H9 (cell line): ENCODE results near the gene OLFM1. TPM values are rescaled to one million over a fixed set of nuclear protein-coding genes. Genes with fewer than 3 reads are reported as not detected.

Experiments
- DNase-seq: peaks from one replicate; pipeline ENCODE4 v3.0.0-alpha.2; 2017
- H2AFZ ChIP-seq: one replicate; pipeline ENCODE4 v1.6.1; 2013; ENCODE audit warnings: mild to moderate bottlenecking, low read length, control low read depth, moderate library complexity
- H2AK5ac ChIP-seq: 2 replicates; pipeline ENCODE4 v1.6.1; 2013; ENCODE audit warnings: low read length, control low read depth, mixed read lengths; ENCODE audit not compliant: insufficient read length
- H2BK120ac ChIP-seq: one replicate; pipeline ENCODE4 v1.6.1; 2013; ENCODE audit warnings: low read depth, mild to moderate bottlenecking, low read length, control low read depth, inconsistent platforms; ENCODE audit not compliant: poor library complexity, severe bottlenecking
- H2BK12ac ChIP-seq: 2 replicates; pipeline ENCODE4 v1.6.1; 2013; ENCODE audit warnings: low read length, control low read depth, mixed read lengths, low read depth; ENCODE audit not compliant: insufficient read length
- H2BK15ac ChIP-seq: 2 replicates; pipeline ENCODE4 v1.6.1; 2013; ENCODE audit warnings: low read depth, low read length, control low read depth
- H2BK20ac ChIP-seq: one replicate; pipeline ENCODE4 v1.6.1; 2013; ENCODE audit warnings: low read depth, mild to moderate bottlenecking, low read length, control low read depth, inconsistent platforms; ENCODE audit not compliant: poor library complexity, severe bottlenecking
- H2BK5ac ChIP-seq: 2 replicates; pipeline ENCODE4 v1.6.1; 2013; ENCODE audit warnings: low read length, control low read depth, mixed read lengths; ENCODE audit not compliant: insufficient read length
- H3K14ac ChIP-seq: 2 replicates; pipeline ENCODE4 v1.6.1; 2013; ENCODE audit warnings: low read length, control low read depth; ENCODE audit not compliant: insufficient read depth
- H3K18ac ChIP-seq: 2 replicates; pipeline ENCODE4 v1.6.1; 2013; ENCODE audit warnings: low read depth, mild to moderate bottlenecking, mixed read lengths, low read length, control low read depth; ENCODE audit not compliant: insufficient read length
- H3K23ac ChIP-seq: 2 replicates; pipeline ENCODE4 v1.6.1; 2013; ENCODE audit warnings: low read length, control low read depth, mixed read lengths, low read depth; ENCODE audit not compliant: insufficient read length
- H3K23me2 ChIP-seq: 2 replicates; pipeline ENCODE4 v1.6.1; 2013; ENCODE audit warnings: low read depth, mild to moderate bottlenecking, mixed read lengths, low read length, control low read depth; ENCODE audit not compliant: insufficient read length, poor library complexity, severe bottlenecking
- H3K27ac ChIP-seq: 2 replicates; pipeline ENCODE4 v1.5.1; 2013; ENCODE audit warnings: low read length, control low read depth, mixed read lengths, low read depth; ENCODE audit not compliant: insufficient read length
- H3K27me3 ChIP-seq: 2 replicates; pipeline ENCODE4 v1.6.1; 2013; ENCODE audit warnings: low read length, control low read depth, inconsistent platforms; ENCODE audit not compliant: insufficient read depth
- H3K4ac ChIP-seq: 2 replicates; pipeline ENCODE4 v1.6.1; 2013; ENCODE audit warnings: low read depth, mild to moderate bottlenecking, control low read depth, inconsistent platforms, low read length, moderate library complexity
- H3K4me1 ChIP-seq: 2 replicates; pipeline ENCODE4 v1.6.1; 2013; ENCODE audit warnings: low read length, control low read depth, inconsistent platforms; ENCODE audit not compliant: insufficient read depth
- H3K4me2 ChIP-seq: 2 replicates; pipeline ENCODE4 v1.6.1; 2013; ENCODE audit warnings: low read length, control low read depth, mixed read lengths; ENCODE audit not compliant: insufficient read length, insufficient read depth
- H3K56ac ChIP-seq: 2 replicates; pipeline ENCODE4 v1.6.1; 2013; ENCODE audit warnings: low read depth, mild to moderate bottlenecking, mixed read lengths, low read length, control low read depth; ENCODE audit not compliant: insufficient read length
- H3K79me1 ChIP-seq: 2 replicates; pipeline ENCODE4 v1.6.1; 2013; ENCODE audit warnings: low read depth, mild to moderate bottlenecking, moderate library complexity, low read length, control low read depth, inconsistent platforms; ENCODE audit not compliant: insufficient read depth, poor library complexity, severe bottlenecking
- H3K79me2 ChIP-seq: 2 replicates; pipeline ENCODE4 v1.6.1; 2013; ENCODE audit warnings: low read length, control low read depth, inconsistent platforms; ENCODE audit not compliant: insufficient read depth
- H3K9ac ChIP-seq: 2 replicates; pipeline ENCODE4 v1.6.1; 2013; ENCODE audit warnings: low read length, control low read depth, mixed read lengths; ENCODE audit not compliant: insufficient read length; ENCODE audit errors: extremely low read depth
- H3K9me3 ChIP-seq: one replicate; pipeline ENCODE4 v1.6.1; 2013; ENCODE audit warnings: low read depth, low read length, inconsistent platforms; ENCODE audit not compliant: control insufficient read depth
- H3T11ph ChIP-seq: one replicate; pipeline ENCODE4 v1.6.1; 2013; ENCODE audit warnings: mild to moderate bottlenecking, low read length, control low read depth, inconsistent platforms
- H4K20me1 ChIP-seq: one replicate; pipeline ENCODE4 v1.6.1; 2013; ENCODE audit not compliant: control insufficient read depth, insufficient read length, insufficient read depth
- H4K5ac ChIP-seq: 2 replicates; pipeline ENCODE4 v1.6.1; 2013; ENCODE audit warnings: low read depth, mild to moderate bottlenecking, mixed read lengths, low read length, control low read depth; ENCODE audit not compliant: insufficient read length
- H4K8ac ChIP-seq: replicated peaks from 2 replicates; pipeline ENCODE4 v1.6.1; 2013; ENCODE audit warnings: low read length, control low read depth, mixed read lengths, low read depth; ENCODE audit not compliant: insufficient read length
- H4K91ac ChIP-seq: 2 replicates; pipeline ENCODE4 v1.6.1; 2013; ENCODE audit warnings: low read depth, mild to moderate bottlenecking, moderate library complexity, mixed read lengths, low read length, control low read depth; ENCODE audit not compliant: insufficient read length
- H3K27ac Mint-ChIP-seq, 3 experiments: 2 replicates in 2 of 3; 3 replicates in 1 of 3; pipeline ENCODE4 v1.8.0; 2020 to 2021; ENCODE audit warnings: mixed read lengths in 3 of 3, mild to moderate bottlenecking in 1 of 3, moderate library complexity in 1 of 3
- H3K27me3 Mint-ChIP-seq: 2 replicates; pipeline ENCODE4 v1.8.0; 2021; ENCODE audit warnings: low read depth, mild to moderate bottlenecking, moderate library complexity, mixed read lengths
- H3K36me3 Mint-ChIP-seq, 3 experiments: 2 replicates in 2 of 3; 3 replicates in 1 of 3; pipeline ENCODE4 v1.8.0; 2020 to 2021; ENCODE audit warnings: low read depth in 3 of 3, mixed read lengths in 3 of 3; ENCODE audit not compliant: insufficient read depth in 1 of 3
- H3K4me1 Mint-ChIP-seq, 2 experiments: 2 replicates each; pipeline ENCODE4 v1.8.0; 2020; ENCODE audit warnings: mixed read lengths in 2 of 2
- H3K4me3 Mint-ChIP-seq, 2 experiments: 2 replicates in 1 of 2; 3 replicates in 1 of 2; pipeline ENCODE4 v1.8.0; 2020 to 2021; ENCODE audit warnings: mild to moderate bottlenecking in 2 of 2, mixed read lengths in 2 of 2, moderate library complexity in 1 of 2
- H3K9me3 Mint-ChIP-seq, 2 experiments: 2 replicates in 1 of 2; 3 replicates in 1 of 2; pipeline ENCODE4 v1.8.0; 2020; ENCODE audit warnings: mild to moderate bottlenecking in 2 of 2, mixed read lengths in 2 of 2, moderate library complexity in 1 of 2
- CTCF ChIP-seq: fragments of 200-600 bp; sonication (generic); conservative IDR thresholded peaks from 3 replicates; pipeline ENCODE4 v1.8.0; 2021; ENCODE audit warnings: antibody characterized with exemption, mild to moderate bottlenecking
- WGBS: extraction: QIAGEN DNeasy Blood & Tissue Kit; methylation state at CpG from one replicate; pipeline ENCODE4 v1.1.7; 2013; ENCODE audit warnings: missing lambda C conversion rate, low lambda C conversion rate, mixed read lengths; ENCODE audit not compliant: insufficient read length; ENCODE audit errors: extremely low coverage; 5-methylcytosine and 5-hydroxymethylcytosine counted together
- total RNA-seq: library from RNA; stranded (reverse); gene quantifications from 2 replicates; pipeline ENCODE4 v1.2.1, GENCODE V29; 2021

Gene OLFM1
- total RNA-seq, 1 experiment from 2014 or later, result 34.1 TPM

- Histone ChIP-seq H4K20me1 (no peaks in the 10 kb centered on the region), H2BK5ac (no peak overlapping the region), H3T11ph (no peak overlapping the region), H3K27me3 (peaks cover 2% of the 10 kb centered on the region; the same call in 1 of the 2 replicates), H3K27ac (no peak overlapping the region), H4K91ac (no peak overlapping the region), H3K79me1 (no peaks in the 10 kb centered on the region), H3K23ac (no peak overlapping the region), H3K18ac (no peak overlapping the region), H3K4me1 (no peaks in the 10 kb centered on the region; the same call in 1 of the 2 replicates), H3K23me2 (peaks cover 19% of the 10 kb centered on the region), H2BK12ac (no peak overlapping the region), H3K4me2 (no peak overlapping the region), H2BK120ac (no peak overlapping the region), H4K8ac (no peak overlapping the region), H3K14ac (no peak overlapping the region), H2AFZ (no peak overlapping the region), H2BK15ac (no peak overlapping the region), H2BK20ac (no peak overlapping the region), H3K56ac (no peak overlapping the region), H3K4ac (no peak overlapping the region), H3K9me3 (no peaks in the 10 kb centered on the region), H2AK5ac (no peak overlapping the region), H3K79me2 (no peaks in the 10 kb centered on the region), H4K5ac (no peak overlapping the region), H3K9ac (no peak overlapping the region)
- no CpG with 5 or more reads among the region's 20 CpGs for WGBS
- Mint-ChIP-seq H3K27ac (peak overlapping the region in 1 of 3 experiments; percentile 62; a peak in 1 of 7 replicates), H3K9me3 (no peaks in the 10 kb centered on the region), H3K4me1 (peaks cover 23 to 24% of the 10 kb centered on the region in 2 experiments), H3K4me3 (no peak overlapping the region), H3K36me3 (peaks cover 0 to under 1% (median under 1%) of the 10 kb centered on the region in 3 experiments; a peak in 1 of 7 replicates), H3K27me3 (peaks cover 52% of the 10 kb centered on the region)
- TF ChIP-seq CTCF, result no peak
- DNase-seq, result no peak
Observed at GRCh38 chr9:135084881-135085760, 2.3 kb upstream of the OLFM1 start.
